ENCODE results near the gene MRPS18A. TPM values are rescaled to one million over a fixed set of nuclear protein-coding genes. Genes with fewer than 3 reads are reported as not detected.

The MRPS18A gene
- total and polyA plus RNA-seq, 9 of the 15 experiments (the other 6 are each of a cell fraction or from before 2014, with no cell fraction given): 87.5 to 243 (median 125) TPM

DNA sequence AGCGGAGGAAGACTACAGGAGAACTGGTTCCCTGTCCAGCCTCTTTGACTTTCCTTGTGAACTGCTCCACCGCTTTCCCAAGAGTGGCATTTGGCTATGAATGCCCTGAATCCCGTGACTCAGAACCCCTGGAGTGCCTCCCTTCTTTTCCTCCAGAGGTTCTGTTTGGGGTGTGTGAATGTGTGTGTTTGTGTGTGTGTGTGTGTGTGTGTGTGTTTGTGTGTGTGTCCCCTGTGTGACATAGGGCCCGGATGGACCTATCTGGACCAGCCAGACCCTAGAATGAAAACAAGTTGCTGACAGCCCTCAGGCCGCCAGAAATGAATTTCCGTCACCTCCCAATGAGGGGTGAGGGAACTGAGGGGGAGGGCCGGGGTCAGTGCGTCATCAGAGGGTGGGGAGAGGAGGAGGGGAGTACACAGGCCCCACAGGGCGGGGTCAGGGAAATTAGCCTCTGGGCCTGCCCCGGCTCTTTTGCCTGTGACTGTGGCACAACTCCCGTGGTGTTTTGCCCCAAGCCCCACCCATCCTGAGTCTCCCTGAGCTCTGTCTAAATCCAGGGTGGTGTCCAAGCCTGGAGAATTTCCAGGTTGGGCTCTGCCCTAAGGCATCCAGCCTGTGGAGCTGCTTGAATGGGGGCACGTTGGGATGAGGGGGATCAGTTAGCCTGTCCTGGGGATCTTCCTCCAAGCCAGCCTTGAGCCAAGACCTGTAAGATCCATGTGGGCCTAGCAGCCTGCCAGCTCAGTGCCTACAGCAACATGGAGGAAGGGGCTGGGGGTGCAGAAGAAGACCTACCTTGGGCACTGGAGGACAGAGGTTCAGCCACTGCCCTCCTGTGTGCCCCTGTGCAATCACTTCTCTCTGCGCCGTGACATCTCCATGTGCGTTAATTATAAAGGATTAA lies 15.2 kb upstream of the MRPS18A start (continued):
- TF ChIP-seq, protein P1, sequence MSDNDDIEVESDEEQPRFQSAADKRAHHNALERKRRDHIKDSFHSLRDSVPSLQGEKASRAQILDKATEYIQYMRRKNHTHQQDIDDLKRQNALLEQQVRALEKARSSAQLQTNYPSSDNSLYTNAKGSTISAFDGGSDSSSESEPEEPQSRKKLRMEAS (CRISPR knock-in tag; IDR thresholded peaks at IDR 0.05): peak; percentile 39
- TF ChIP-seq NCOA1 (IDR thresholded peaks at IDR 0.05; ENCODE audit: low read depth) (peak; percentile 85), SMAD4 (CRISPR knock-in tag; conservative IDR thresholded peaks at IDR 0.05) (peak; percentile 71; the same call in 1 of the 2 replicates), WHSC1 (IDR thresholded peaks at IDR 0.05; ENCODE audit: low read length) (no peak), CBX1 (IDR thresholded peaks at IDR 0.05; ENCODE audit: low read depth) (no peak), TSC22D4 (tag; IDR thresholded peaks at IDR 0.05) (no peak), HDAC6 (IDR thresholded peaks at IDR 0.05; ENCODE audit: low read depth, low read length) (no peak), FUS (optimal IDR thresholded peaks at IDR 0.05; ENCODE audit: low read depth, low read length) (no peak), ZNF551 (CRISPR knock-in tag; IDR thresholded peaks at IDR 0.05) (no peak), ZNF583 (CRISPR knock-in tag; IDR thresholded peaks at IDR 0.05) (peak; percentile 16; the same call in 1 of the 2 replicates), POLR2AphosphoS2 (IDR thresholded peaks at IDR 0.05; ENCODE audit: low read length) (no peak), TAF7 (tag; IDR thresholded peaks at IDR 0.05) (no peak), SRSF9 (IDR thresholded peaks at IDR 0.05; ENCODE audit: borderline replicate concordance, low read depth, low read length) (no peak), MTF1 (CRISPR knock-in tag; IDR thresholded peaks at IDR 0.05; ENCODE audit: borderline replicate concordance) (no peak)
- TF ChIP-seq, protein P2, sequence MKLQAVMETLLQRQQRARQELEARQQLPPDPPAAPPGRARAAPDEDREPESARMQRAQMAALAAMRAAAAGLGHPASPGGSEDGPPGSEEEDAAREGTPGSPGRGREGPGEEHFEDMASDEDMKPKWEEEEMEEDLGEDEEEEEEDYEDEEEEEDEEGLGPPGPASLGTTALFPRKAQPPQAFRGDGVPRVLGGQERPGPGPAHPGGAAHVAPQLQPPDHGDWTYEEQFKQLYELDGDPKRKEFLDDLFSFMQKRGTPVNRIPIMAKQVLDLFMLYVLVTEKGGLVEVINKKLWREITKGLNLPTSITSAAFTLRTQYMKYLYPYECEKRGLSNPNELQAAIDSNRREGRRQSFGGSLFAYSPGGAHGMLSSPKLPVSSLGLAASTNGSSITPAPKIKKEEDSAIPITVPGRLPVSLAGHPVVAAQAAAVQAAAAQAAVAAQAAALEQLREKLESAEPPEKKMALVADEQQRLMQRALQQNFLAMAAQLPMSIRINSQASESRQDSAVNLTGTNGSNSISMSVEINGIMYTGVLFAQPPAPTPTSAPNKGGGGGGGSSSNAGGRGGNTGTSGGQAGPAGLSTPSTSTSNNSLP (IDR thresholded peaks at IDR 0.05; ENCODE audit: borderline replicate concordance, low read depth, low read length): peak; percentile 14; the same call in 1 of the 2 replicates
- TF ChIP-seq, protein P3, sequence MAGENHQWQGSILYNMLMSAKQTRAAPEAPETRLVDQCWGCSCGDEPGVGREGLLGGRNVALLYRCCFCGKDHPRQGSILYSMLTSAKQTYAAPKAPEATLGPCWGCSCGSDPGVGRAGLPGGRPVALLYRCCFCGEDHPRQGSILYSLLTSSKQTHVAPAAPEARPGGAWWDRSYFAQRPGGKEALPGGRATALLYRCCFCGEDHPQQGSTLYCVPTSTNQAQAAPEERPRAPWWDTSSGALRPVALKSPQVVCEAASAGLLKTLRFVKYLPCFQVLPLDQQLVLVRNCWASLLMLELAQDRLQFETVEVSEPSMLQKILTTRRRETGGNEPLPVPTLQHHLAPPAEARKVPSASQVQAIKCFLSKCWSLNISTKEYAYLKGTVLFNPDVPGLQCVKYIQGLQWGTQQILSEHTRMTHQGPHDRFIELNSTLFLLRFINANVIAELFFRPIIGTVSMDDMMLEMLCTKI (IDR thresholded peaks at IDR 0.05; ENCODE audit: partially characterized antibody): no peak
